NCI-H2171 treated with DMSO at 0.1 percent for 48 hours (cell line): ENCODE results near the gene PCGF3.
"Not testable (repeated sequence)": the region's sequence is repeated elsewhere in the genome, so short reads cannot be mapped to it uniquely, and the experiment has no call there.

Source experiments
- DNase-seq: peaks from one replicate; lab custom pipeline; 2025; lab: John Stamatoyannopoulos, UW

Gene PCGF3

GRCh38 chr4:797066-797465 lies 91.4 kb downstream of the PCGF3 start:
- DNase-seq = peak; percentile 92

GRCh38 chr4:801436-802124 lies 95.9 kb downstream of the PCGF3 start:
- DNase-seq = no peak

GRCh38 chr4:803884-804283 lies 98.3 kb downstream of the PCGF3 start:
- DNase-seq = no peak

GRCh38 chr4:804804-805203 lies 99.2 kb downstream of the PCGF3 start:
- DNase-seq = no peak

GRCh38 chr4:806979-807378 lies 101.3 kb downstream of the PCGF3 start:
- not testable (repeated sequence) for DNase-seq

- no peak for DNase-seq
Measured at GRCh38 chr4:807792-808191, 102.2 kb downstream of the PCGF3 start.

- DNase-seq = no peak
Measured at GRCh38 chr4:808860-809570, 103.4 kb downstream of the PCGF3 start.

- DNase-seq = no peak
Measured at GRCh38 chr4:813900-814299, 108.3 kb downstream of the PCGF3 start.

GRCh38 chr4:814312-814850 lies 108.7 kb downstream of the PCGF3 start:
- DNase-seq = no peak

GRCh38 chr4:815464-816146 lies 110.0 kb downstream of the PCGF3 start:
- DNase-seq = peak; percentile 8

GRCh38 chr4:818106-818921 lies 112.7 kb downstream of the PCGF3 start:
- no peak for DNase-seq

- DNase-seq = no peak
Measured at GRCh38 chr4:819401-820229, 114.0 kb downstream of the PCGF3 start.
